HCT116 (cell line): ENCODE results near the gene LLCFC1. TPM values are rescaled to one million over a fixed set of nuclear protein-coding genes. Genes with fewer than 3 reads are reported as not detected.

Source experiments
- ATAC-seq: fragments of 200-7000 bp; cut with Tn5 transposase; 2 replicates; pipeline ENCODE4 v1.9.1; 2020; ENCODE audit warnings: mild to moderate bottlenecking, moderate library complexity
- BruUV-seq: library from RNA; stranded (reverse); fragments of 400-500 nt; replicated peaks from 2 replicates; lab custom pipeline; 2021; lab: Mats Ljungman, UMichigan
- CTCF ChIA-PET: fragments of 300-600 bp; sonication (Branson Sonifier 250); formaldehyde crosslinking; loops from one replicate; lab custom pipeline; 2021; ENCODE audit warnings: antibody characterized with exemption; lab: Charles Lee
- POLR2A ChIA-PET: fragments of 300-600, 350-600 bp; sonication (Branson Sonifier 250); formaldehyde crosslinking; loops from one replicate; lab custom pipeline; 2021; ENCODE audit warnings: antibody characterized with exemption; lab: Charles Lee
- RAD21 ChIA-PET, 2 experiments: fragments of 300-600 bp; sonication (Branson Sonifier 250); formaldehyde crosslinking; loops; one replicate each; lab custom pipeline; 2023; ENCODE audit warnings: low total read pairs in 2 of 2; ENCODE audit not compliant: uncharacterized antibody in 2 of 2, unreplicated experiment in 2 of 2, low non-redundant PET in 1 of 2; lab: Charles Lee
- DNase-seq: peaks from one replicate; pipeline ENCODE4 v3.0.0-alpha.2; 2010; ENCODE audit warnings: low read depth, low spot score
- H2AFZ ChIP-seq: fragments of 200-600 bp; shearing (Covaris generic), sonication (generic); 2 replicates; pipeline ENCODE4 v1.6.1; 2017; ENCODE audit warnings: low read depth, mixed run types, mixed read lengths, antibody characterized with exemption, low read length; ENCODE audit not compliant: poor library complexity, severe bottlenecking
- H3K27ac ChIP-seq: 2 replicates; pipeline ENCODE4 v1.5.1; 2012; ENCODE audit warnings: low read depth, low read length
- H3K27me3 ChIP-seq: fragments of 200-600 bp; sonication (generic); 2 replicates; pipeline ENCODE4 v1.6.1; 2016; ENCODE audit warnings: mixed run types, low read length, mixed read lengths; ENCODE audit not compliant: insufficient read depth
- H3K36me3 ChIP-seq, 2 experiments: fragments of 200-500 bp in 1 of 2; fragments of 200-600 bp in 1 of 2; sonication (Bioruptor generic) in 1 of 2; sonication (generic) in 1 of 2; 2 replicates each; pipeline versions ENCODE4 v1.5.1 to v1.6.1; 2014 to 2016; ENCODE audit warnings: low read length in 2 of 2, inconsistent platforms in 1 of 2, mixed read lengths in 1 of 2, mixed run types in 1 of 2; ENCODE audit not compliant: insufficient read depth in 2 of 2, control insufficient read depth in 1 of 2
- H3K4me1 ChIP-seq, 2 experiments: fragments of 200-600 bp in 1 of 2; sonication (generic) in 1 of 2; 2 replicates each; pipeline versions ENCODE4 v1.5.1 to v1.6.1; 2012 to 2017; ENCODE audit warnings: low read length in 2 of 2, inconsistent platforms in 1 of 2, mild to moderate bottlenecking in 1 of 2, mixed read lengths in 1 of 2, mixed run types in 1 of 2, moderate library complexity in 1 of 2; ENCODE audit not compliant: insufficient read depth in 2 of 2, control insufficient read depth in 1 of 2
- H3K4me2 ChIP-seq: fragments of 200-600 bp; sonication (generic); 2 replicates; pipeline ENCODE4 v1.6.1; 2017; ENCODE audit warnings: mixed run types, low read length, mixed read lengths
- H3K4me3 ChIP-seq, 2 experiments: fragments of 200-600 bp in 1 of 2; sonication (generic) in 1 of 2; replicated peaks in 1 of 2; 2 replicates each; pipeline ENCODE4 v1.5.1; 2011 to 2016; ENCODE audit warnings: low read length in 2 of 2, control low read depth in 1 of 2, low read depth in 1 of 2, mild to moderate bottlenecking in 1 of 2, mixed read lengths in 1 of 2, mixed run types in 1 of 2
- H3K79me2 ChIP-seq: fragments of 200-600 bp; sonication (generic); 2 replicates; pipeline ENCODE4 v1.6.1; 2017; ENCODE audit warnings: mild to moderate bottlenecking, mixed run types, low read length, moderate library complexity, mixed read lengths; ENCODE audit not compliant: insufficient read depth
- H3K9ac ChIP-seq: fragments of 200-600 bp; sonication (generic); 2 replicates; pipeline ENCODE4 v1.6.1; 2016; ENCODE audit warnings: low read length, mixed read lengths
- H3K9me2 ChIP-seq: fragments of 200-600 bp; sonication (generic), shearing (Covaris generic); 2 replicates; pipeline ENCODE4 v1.6.1; 2017; ENCODE audit warnings: mixed run types, mild to moderate bottlenecking, moderate library complexity; ENCODE audit not compliant: insufficient read depth
- H3K9me3 ChIP-seq, 2 experiments: fragments of 200-500 bp in 1 of 2; fragments of 200-600 bp in 1 of 2; sonication (Bioruptor generic) in 1 of 2; sonication (generic) in 1 of 2; 2 replicates each; pipeline ENCODE4 v1.6.1; 2014 to 2017; ENCODE audit warnings: low read length in 2 of 2, mixed read lengths in 2 of 2, inconsistent platforms in 1 of 2, low read depth in 1 of 2, mild to moderate bottlenecking in 1 of 2, mixed run types in 1 of 2, moderate library complexity in 1 of 2; ENCODE audit not compliant: control insufficient read depth in 1 of 2, insufficient read depth in 1 of 2
- H4K20me1 ChIP-seq: fragments of 200-600 bp; sonication (generic), shearing (Covaris generic); 2 replicates; pipeline ENCODE4 v1.6.1; 2017; ENCODE audit warnings: mixed run types, mild to moderate bottlenecking, moderate library complexity; ENCODE audit not compliant: insufficient read depth
- ATF3 ChIP-seq: IDR thresholded peaks from 2 replicates; pipeline ENCODE4 v1.6.1; 2012
- CBX3 ChIP-seq: IDR thresholded peaks from 2 replicates; pipeline ENCODE4 v1.6.1; 2012; ENCODE audit warnings: low read depth
- CEBPB ChIP-seq: IDR thresholded peaks from 2 replicates; pipeline ENCODE4 v1.6.1; 2012; ENCODE audit warnings: low read depth
- CTCF ChIP-seq, 3 experiments: fragments of 200-600 bp in 1 of 3; sonication (generic) in 1 of 3; IDR thresholded peaks in 2 of 3; conservative IDR thresholded peaks in 1 of 3; 2 replicates each; pipeline ENCODE4 v1.5.1; 2012 to 2017; ENCODE audit warnings: low read depth in 2 of 3, low read length in 2 of 3, antibody characterized with exemption in 1 of 3, borderline replicate concordance in 1 of 3, control low read depth in 1 of 3, mild to moderate bottlenecking in 1 of 3, mixed read lengths in 1 of 3, mixed run types in 1 of 3, moderate library complexity in 1 of 3; ENCODE audit not compliant: insufficient read depth in 1 of 3
- ELF1 ChIP-seq: IDR thresholded peaks from 2 replicates; pipeline ENCODE4 v1.6.1; 2012; ENCODE audit warnings: low read depth, borderline replicate concordance
- EZH2phosphoT487 ChIP-seq: fragments of 200-600 bp; IDR thresholded peaks from 2 replicates; pipeline ENCODE4 v1.6.1; 2018; ENCODE audit warnings: antibody characterized with exemption, borderline replicate concordance
- FOSL1 ChIP-seq: IDR thresholded peaks from 2 replicates; pipeline ENCODE4 v1.6.1; 2012; ENCODE audit warnings: low read depth
- JUND ChIP-seq: IDR thresholded peaks from 2 replicates; pipeline ENCODE4 v1.6.1; 2012
- MAX ChIP-seq: IDR thresholded peaks from 2 replicates; pipeline ENCODE4 v1.6.1; 2012
- POLR2A ChIP-seq: IDR thresholded peaks from 2 replicates; pipeline ENCODE4 v1.7.0; 2011; ENCODE audit warnings: borderline replicate concordance; ENCODE audit not compliant: insufficient read depth, insufficient read length; ENCODE audit errors: extremely low read depth
- POLR2AphosphoS5 ChIP-seq: IDR thresholded peaks from 2 replicates; pipeline ENCODE4 v1.6.1; 2011; ENCODE audit warnings: mild to moderate bottlenecking, low read depth, low read length, moderate library complexity
- RAD21 ChIP-seq: IDR thresholded peaks from 2 replicates; pipeline ENCODE4 v1.6.1; 2012; ENCODE audit warnings: low read depth, mild to moderate bottlenecking
- REST ChIP-seq: IDR thresholded peaks from 2 replicates; pipeline ENCODE4 v1.6.1; 2012; ENCODE audit warnings: low read depth
- SIN3A ChIP-seq: IDR thresholded peaks from 2 replicates; pipeline ENCODE4 v1.6.1; 2012; ENCODE audit warnings: low read depth
- SP1 ChIP-seq: IDR thresholded peaks from 2 replicates; pipeline ENCODE4 v1.6.1; 2012; ENCODE audit warnings: low read depth
- SRF ChIP-seq: IDR thresholded peaks from 2 replicates; pipeline ENCODE4 v1.6.1; 2012; ENCODE audit warnings: low read depth
- ZBTB33 ChIP-seq: IDR thresholded peaks from 2 replicates; pipeline ENCODE4 v1.6.1; 2011; ENCODE audit warnings: mild to moderate bottlenecking, low read length, moderate library complexity; ENCODE audit not compliant: insufficient replicate concordance; ENCODE audit errors: extremely low read depth
- ZFX ChIP-seq: fragments of 450-650 bp; IDR thresholded peaks from 2 replicates; pipeline ENCODE4 v1.6.1; 2017
- ZNF274 ChIP-seq: fragments of 200-500 bp; sonication (Bioruptor generic); IDR thresholded peaks from 2 replicates; pipeline ENCODE4 v1.6.1; 2014; ENCODE audit warnings: mild to moderate bottlenecking, low read depth, low read length, inconsistent platforms
- intact Hi-C: fragments of 100-400 bp; cut with micrococcal nuclease; formaldehyde crosslinking; loops from 2 replicates; pipeline ENCODE4 v1.10.0; 2022
- total RNA-seq: library from RNA; stranded (reverse); gene quantifications from one replicate; pipeline ENCODE4 v1.2.1, GENCODE V29; 2021; ENCODE audit not compliant: unreplicated experiment

The LLCFC1 gene
- total RNA-seq, 1 experiment from 2014 or later, result not detected

GRCh38 chr7:142934056-142934455, 5.2 kb upstream of the LLCFC1 start:
- H3K9me2 ChIP-seq, result no peaks in the 10 kb centered on the region
- ChIA-PET RAD21 (no interaction called here), POLR2A (no interaction called here), CTCF (no interaction called here)
- H3K4me2 ChIP-seq, result no peak overlapping the region
- intact Hi-C loops, result no loop called here
- no peak overlapping the region for H3K27ac ChIP-seq
- DNase-seq (no peak), ATAC-seq (no peak)
- no peaks in the 10 kb centered on the region for H3K79me2 ChIP-seq
- no peaks in the 10 kb centered on the region for H4K20me1 ChIP-seq
- no peak overlapping the region for H3K4me3 ChIP-seq
- no peak for TF ChIP-seq ATF3
- no peak for TF ChIP-seq POLR2AphosphoS5
- TF ChIP-seq SRF, result no peak
- TF ChIP-seq CTCF (IDR thresholded peaks at IDR 0.05 in 2 of 3, conservative IDR thresholded peaks at IDR 0.05 in 1 of 3; ENCODE audit: borderline replicate concordance in 1 of 3, insufficient read depth in 1 of 3, low read depth in 2 of 3, low read length in 2 of 3), result no peak
- no peak for TF ChIP-seq SP1
- no peak for TF ChIP-seq FOSL1
- no peak for TF ChIP-seq RAD21
- no peak for TF ChIP-seq ZFX
- no peak for TF ChIP-seq SIN3A
- no peak for TF ChIP-seq POLR2A
- no peak for TF ChIP-seq REST
- no peak for TF ChIP-seq MAX
- TF ChIP-seq ELF1, result no peak
- TF ChIP-seq CEBPB, result no peak
- TF ChIP-seq ZBTB33, result no peak
- no peak for TF ChIP-seq CBX3
- TF ChIP-seq EZH2phosphoT487, result no peak
- no peak for TF ChIP-seq JUND
- TF ChIP-seq ZNF274, result no peak
- no peak overlapping the region for H3K9ac ChIP-seq
- no peaks in the 10 kb centered on the region for H3K36me3 ChIP-seq
- BruUV-seq, result no TSS peak
- no peaks in the 10 kb centered on the region for H3K9me3 ChIP-seq
- H2AFZ ChIP-seq, result no peak overlapping the region
- no peaks in the 10 kb centered on the region for H3K27me3 ChIP-seq
- H3K4me1 ChIP-seq, result no peaks in the 10 kb centered on the region
